Posterior vena cava (tissue), 2 donors: ENCODE measurements around the gene MYOG. TPM values are rescaled to one million over a fixed set of nuclear protein-coding genes. Genes with fewer than 3 reads are reported as not detected.

Experiments
- DNase-seq: peaks from one replicate; pipeline ENCODE4 v3.0.0-alpha.2; 2020; ENCODE audit warnings: low spot score
- intact Hi-C, 2 donors: fragments of 100-400 bp; cut with DNase I; formaldehyde crosslinking; loops; one replicate each; pipeline versions ENCODE4 v1.14.1 to v1.14.2; 2022 to 2023
- total RNA-seq, 2 donors: library from RNA; stranded (reverse); fragmentation: NEBNext Ultra II Directional; extraction: Animal tissue kit (Norgen Biotek cat#: 25700); gene quantifications; one replicate each; pipeline ENCODE4 v1.2.1, GENCODE V29; 2021
- donor health status: DM: yes; HTN: yes; CAD: no.
- donor health status: DM: yes; HTN: yes; CAD: no.

MYOG gene
- total RNA-seq, 2 donors from 2014 or later = not detected

DNA sequence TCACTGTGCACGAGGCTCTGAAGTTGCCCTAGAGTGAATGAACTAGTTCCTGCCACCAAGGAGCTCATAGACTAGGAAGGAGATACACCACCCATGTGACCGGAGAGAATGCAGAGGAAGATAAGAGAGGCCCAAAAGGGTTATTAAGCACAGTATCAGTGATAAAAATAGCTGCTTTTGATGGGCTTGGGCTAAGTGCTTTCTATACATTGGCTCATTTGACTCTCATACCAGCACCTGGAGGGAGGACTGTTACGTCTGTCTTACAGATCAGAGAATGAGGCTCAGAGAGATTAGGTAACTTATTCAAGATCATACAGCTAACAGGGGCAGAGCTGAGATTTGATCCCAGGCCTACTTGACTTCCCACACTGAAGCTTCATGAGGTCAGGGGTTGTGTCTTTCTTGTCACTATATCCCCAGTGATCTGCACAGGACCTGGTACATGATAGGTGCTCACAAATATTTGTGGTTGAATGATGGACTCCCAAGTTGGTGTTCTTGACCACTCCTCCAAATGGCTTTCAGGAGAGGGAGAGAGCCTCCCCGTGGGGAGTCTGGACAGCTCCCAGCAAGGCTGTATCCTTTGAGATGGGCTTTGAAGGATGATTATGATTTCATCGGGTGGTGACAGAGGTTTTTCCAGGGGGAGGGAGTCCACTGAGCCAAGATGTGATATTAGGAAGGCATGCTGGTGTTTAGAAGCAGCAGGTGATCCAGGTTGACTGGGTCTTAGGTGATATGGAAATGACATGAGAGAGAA, 45.1 kb downstream of the MYOG start:
- intact Hi-C loops = loop anchor here in 1 of 2 donors (5.0 to 10.0 kb wide), 2 partner anchors 74 to 177 kb away; no protein-coding TSS in a partner anchor

GRCh38 chr1:203039609-203040512, 46.0 kb downstream of the MYOG start:
- no peak for DNase-seq
- intact Hi-C loops = loop anchor here (5.0 to 10.0 kb wide), 2 partner anchors 75 to 177 kb away; no protein-coding TSS in a partner anchor

More for the DNA sequence above, 45.1 kb downstream of the MYOG start:
- DNase-seq = no peak

GRCh38 chr1:203038891-203039608, 46.8 kb downstream of the MYOG start:
- intact Hi-C loops = loop anchor here in 1 of 2 donors (5.0 kb wide), 1 partner anchor 178 kb away; no protein-coding TSS in a partner anchor
- DNase-seq = peak; percentile 89

DNA sequence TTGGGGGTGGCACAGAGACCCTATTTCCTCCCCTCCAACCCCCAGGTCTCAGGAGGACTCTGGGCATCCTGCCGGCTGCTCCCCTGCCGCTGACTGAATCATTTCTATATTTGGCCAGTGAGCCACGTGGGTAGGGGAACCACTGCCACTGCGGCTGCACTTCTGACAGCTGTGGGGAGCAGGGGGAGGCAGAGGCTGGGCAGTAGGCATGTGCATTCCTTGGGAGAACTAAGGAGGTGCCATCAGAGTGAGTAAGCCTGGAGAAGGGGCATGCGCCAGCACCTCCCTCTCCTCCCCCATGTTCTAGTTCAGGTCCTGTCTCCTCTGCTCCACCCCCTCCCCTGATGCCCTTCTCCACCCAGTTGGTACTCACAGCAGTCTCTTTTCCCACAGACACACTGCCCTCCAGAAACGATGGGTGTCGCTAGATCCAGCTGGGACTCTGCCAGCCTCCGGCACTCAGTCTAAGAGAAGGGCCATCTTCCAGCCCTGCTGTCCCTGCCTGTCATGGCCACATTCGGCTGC, 47.5 kb downstream of the MYOG start:
- DNase-seq = no peak

DNA sequence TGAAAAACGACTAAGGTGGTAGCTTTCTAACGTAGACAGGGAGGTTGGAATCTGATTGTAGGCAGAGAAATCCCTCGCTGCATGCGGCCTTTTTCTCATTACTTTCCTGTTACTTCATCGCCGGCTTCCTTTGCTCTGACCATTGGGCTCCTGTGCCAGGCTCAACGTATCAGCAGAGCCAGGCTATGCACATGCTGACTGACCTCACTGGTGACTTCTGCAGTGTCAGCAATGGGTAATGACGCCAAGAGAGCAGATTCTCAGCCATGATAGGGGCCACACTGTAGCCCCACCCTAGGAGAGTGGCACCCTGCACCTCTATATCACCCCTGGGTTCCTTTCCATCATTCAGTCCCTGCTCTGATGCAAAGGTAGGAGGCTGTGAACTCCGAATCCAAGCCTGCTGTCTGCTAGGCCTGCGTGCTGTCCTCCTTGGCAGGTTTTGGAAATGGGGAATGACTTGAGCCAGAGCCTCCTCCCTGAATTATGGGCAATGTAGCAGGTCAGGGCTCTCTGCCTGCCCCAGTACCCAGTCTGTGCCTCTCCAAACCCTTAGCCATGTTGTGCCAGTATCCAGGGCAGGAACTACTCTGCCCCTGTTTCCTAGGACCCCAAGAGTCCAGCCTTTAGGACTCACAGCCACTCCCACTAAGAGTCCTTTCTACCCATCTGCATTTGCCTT, 48.2 kb downstream of the MYOG start:
- no peak for DNase-seq
- intact Hi-C loops = loop anchor here in 1 of 2 donors (5.0 kb wide), 1 partner anchor 180 kb away; no protein-coding TSS in a partner anchor

More for the DNA sequence above, 47.5 kb downstream of the MYOG start:
- intact Hi-C loops = loop anchor here in 1 of 2 donors (5.0 kb wide), 1 partner anchor 179 kb away; no protein-coding TSS in a partner anchor

DNA sequence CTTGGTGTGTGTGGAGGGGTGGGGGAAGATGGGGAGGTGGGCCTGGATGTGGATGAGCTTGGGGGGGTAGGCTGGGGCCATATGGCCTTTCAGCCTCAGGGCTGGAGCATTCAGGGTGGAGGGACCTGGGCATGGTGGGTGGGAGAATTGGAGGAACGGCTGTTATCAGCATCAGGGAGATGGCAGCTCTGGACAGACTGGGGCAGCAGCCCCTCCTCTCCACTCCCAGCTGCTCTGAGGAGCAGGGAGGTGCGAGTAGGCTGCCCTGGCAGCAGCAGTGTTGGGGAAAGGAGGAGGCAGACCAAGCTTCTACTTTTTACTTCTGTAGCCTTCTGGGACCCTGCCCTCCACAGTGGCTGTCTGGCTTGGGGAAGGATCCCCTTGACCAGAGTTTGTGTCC, 49.3 kb downstream of the MYOG start:
- no peak for DNase-seq
- intact Hi-C loops = loop anchor here in 1 of 2 donors (5.0 kb wide), 1 partner anchor 181 kb away; no protein-coding TSS in a partner anchor

DNA sequence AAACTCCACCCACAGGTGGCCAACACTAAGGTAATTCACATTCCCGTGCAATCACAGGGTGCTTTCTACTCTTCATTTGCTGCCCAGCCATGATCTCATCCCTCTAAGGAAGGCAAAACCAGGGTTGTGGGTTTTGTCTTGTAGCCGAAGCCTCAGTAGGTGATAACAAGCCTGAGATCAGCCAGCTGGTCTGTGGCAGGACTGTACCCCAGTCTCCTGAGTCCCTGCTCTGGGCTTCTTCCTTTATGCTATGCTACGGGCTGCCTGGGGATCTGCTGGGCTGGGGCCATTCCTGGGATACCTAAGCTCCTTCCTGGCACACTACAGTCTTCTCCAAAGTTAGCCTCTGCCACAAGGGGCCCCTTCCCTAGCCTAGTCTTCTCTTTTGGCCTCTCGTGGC, 49.7 kb downstream of the MYOG start:
- no peak for DNase-seq
- intact Hi-C loops = loop anchor here in 1 of 2 donors (5.0 kb wide), 1 partner anchor 181 kb away; no protein-coding TSS in a partner anchor

DNA sequence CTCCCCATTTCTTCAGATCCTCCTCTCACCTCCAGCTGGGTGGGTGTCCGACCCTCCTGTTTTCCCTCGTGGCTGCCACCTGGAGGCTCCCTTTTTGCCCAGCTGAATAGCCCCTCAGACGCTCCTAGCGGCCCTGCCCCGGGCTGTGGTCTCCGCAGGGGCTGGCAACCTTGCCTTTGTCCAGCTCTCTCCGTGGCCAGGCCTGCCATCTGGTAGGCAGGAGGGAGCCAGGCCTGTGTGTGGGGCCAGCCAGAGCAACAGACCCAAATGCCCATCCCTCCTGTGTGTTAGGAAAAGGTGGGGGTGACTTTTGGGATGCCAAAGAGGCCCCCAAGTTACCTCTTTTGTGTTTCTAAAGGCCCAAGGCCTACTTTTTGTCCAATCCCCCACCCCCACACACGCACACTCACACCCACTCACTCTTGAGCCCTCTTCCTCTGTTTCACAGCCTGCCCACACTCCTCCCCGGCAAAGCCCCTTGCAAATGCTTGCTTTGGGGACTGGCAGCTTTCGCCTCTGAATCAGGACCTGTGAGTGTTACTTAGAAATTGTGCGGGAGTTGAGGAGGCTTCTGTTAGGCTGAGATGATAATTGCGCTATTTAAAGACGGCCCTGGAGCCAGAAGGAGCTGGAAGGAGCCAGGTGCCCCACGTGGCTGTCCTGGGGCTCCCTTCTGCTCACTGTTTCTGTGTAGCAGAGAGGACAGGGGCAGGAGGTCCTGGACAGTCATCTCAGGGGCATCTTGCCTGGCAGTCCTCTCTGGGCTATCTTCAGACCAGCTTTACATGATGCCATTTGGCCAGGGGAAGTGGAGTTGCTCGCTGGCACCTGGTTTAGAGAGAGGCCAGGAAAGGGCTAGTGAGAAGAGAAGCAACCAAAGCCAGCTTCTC, 50.5 kb downstream of the MYOG start:
- intact Hi-C loops = loop anchor here in 1 of 2 donors (5.0 kb wide), 1 partner anchor 182 kb away; no protein-coding TSS in a partner anchor
- DNase-seq = no peak

DNA sequence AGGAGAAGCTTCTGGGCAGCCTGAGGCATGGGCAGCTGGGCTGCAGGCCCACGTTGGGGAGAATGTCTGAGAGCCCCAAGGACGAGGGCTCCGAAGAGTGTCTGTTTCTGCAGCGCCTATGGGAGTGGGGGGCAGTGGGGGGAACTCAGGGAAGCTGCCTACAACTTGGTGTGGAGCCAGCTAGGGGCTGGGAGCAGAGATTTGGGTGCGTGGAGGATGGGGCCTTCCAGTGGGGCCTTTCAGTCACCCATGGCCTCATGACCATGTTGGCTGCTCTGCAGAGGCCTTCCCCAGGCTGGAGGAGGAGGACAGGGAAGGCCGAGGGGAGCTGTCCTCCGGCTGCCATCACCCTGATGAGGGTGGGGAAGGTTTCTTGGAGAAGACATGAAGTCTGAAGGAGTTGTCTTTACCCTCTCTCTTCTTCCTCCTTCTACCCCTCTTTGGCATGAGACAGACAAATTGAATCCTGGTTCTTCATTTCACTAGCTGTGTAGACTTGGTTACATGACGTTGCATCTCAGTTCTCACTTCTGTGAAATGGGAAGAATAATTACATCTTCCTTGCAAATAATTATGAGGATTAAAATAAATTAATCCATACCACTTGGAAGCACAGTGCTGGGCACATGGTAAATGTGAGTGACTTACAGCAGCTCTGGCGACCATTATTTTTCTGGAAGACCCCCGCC, 51.2 kb downstream of the MYOG start:
- intact Hi-C loops = loop anchor here in 1 of 2 donors (5.0 kb wide), 1 partner anchor 183 kb away; no protein-coding TSS in a partner anchor
- DNase-seq = no peak

DNA sequence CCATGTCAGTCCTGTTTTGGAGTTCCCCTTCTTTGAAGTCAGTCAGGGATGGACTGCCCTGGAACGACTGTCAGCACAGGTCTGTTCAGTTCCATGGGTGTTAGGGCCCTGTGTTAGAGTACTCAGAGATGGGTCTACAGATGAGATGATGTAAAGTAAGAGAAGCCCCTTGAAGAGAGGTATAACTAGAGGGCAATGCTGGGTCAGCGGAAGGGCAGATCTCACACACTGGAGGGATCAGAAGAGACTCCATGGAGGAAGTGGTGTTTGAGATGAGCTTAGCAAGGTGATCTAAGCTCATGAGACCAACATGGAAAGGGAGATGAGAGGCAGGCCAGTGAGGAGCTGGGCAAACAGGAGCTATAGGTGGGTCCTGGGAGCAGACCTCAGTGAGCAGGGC, 51.9 kb downstream of the MYOG start:
- intact Hi-C loops = no loop called here
- DNase-seq = no peak

- DNase-seq = no peak
- intact Hi-C loops = no loop called here
These were observed 52.5 kb downstream of the MYOG start for GRCh38 chr1:203033287-203033686.

Other genes starting within 250 kb of the MYOG start
- 1 to 10 TPM; 7.9 to 8.9 TPM for gene RABIF, start 196.9 kb downstream of the MYOG start, total RNA-seq
- 10 to 100 TPM; 16.9 to 17.3 TPM for gene KLHL12, start 158.8 kb downstream of the MYOG start, total RNA-seq
- gene ADIPOR1, start 127.7 kb downstream of the MYOG start, total RNA-seq = 10 to 100 TPM; 53.4 to 62.5 TPM
- gene CYB5R1, start 118.8 kb downstream of the MYOG start, total RNA-seq = 10 to 100 TPM; 42.1 to 45.8 TPM
- 10 to 100 TPM; 40.8 to 43.5 TPM for gene TMEM183A, start 78.6 kb downstream of the MYOG start, total RNA-seq
- 1 to 10 TPM; 2.0 to 3.1 TPM for gene PPFIA4, start 59.5 kb downstream of the MYOG start, total RNA-seq
- gene ADORA1, start 41.7 kb upstream of the MYOG start, total RNA-seq = 1 to 10 TPM in 1 of 2 donors, under 1 TPM in 1; 0.32 to 1.3 TPM
- not detected for gene MYBPH, start 89.8 kb upstream of the MYOG start, total RNA-seq
- 10 to 100 TPM; 26.7 to 30.3 TPM for gene CHI3L1, start 100.7 kb upstream of the MYOG start, total RNA-seq
- under 1 TPM; 0.14 to 0.33 TPM for gene CHIT1, start 143.7 kb upstream of the MYOG start, total RNA-seq
- 100 to 1,000 TPM in 1 of 2 donors, 10 to 100 TPM in 1; 64.7 to 153 TPM for gene BTG2, start 219.5 kb upstream of the MYOG start, total RNA-seq